H1 (cell line): Measurements from ENCODE around the gene FARS2. TPM values are rescaled to one million over a fixed set of nuclear protein-coding genes. Genes with fewer than 3 reads are reported as not detected.

Experiments
- CHD1 ChIP-seq: IDR thresholded peaks from 2 replicates; pipeline ENCODE4 v1.6.1; 2012; ENCODE audit warnings: low read depth, low read length, improper control_type of control experiment
- MAFK ChIP-seq: IDR thresholded peaks from 2 replicates; pipeline ENCODE4 v1.6.1; 2012; ENCODE audit warnings: low read depth, mild to moderate bottlenecking, improper control_type of control experiment, low read length
- RNF2 ChIP-seq: fragments of 200-900, 300-1000 bp; sonication (generic); IDR thresholded peaks from 2 replicates; pipeline ENCODE4 v1.7.1; 2016; ENCODE audit warnings: borderline replicate concordance, low read depth, mild to moderate bottlenecking, antibody characterized with exemption, low read length; ENCODE audit not compliant: poor library complexity, severe bottlenecking; ENCODE audit errors: missing control alignments
- polyA plus RNA-seq, 7 experiments: library from polyadenylated mRNA; depleted of rRNA in 3 of 7; stranded (reverse) in 5 of 7; unstranded in 2 of 7; fragments of >200 nt in 5 of 7; fragments of 200-250 nt in 2 of 7; gene quantifications; 1 replicate in 5 of 7; 2 replicates in 1 of 7; 4 replicates in 1 of 7; pipeline versions ENCODE4 v1.2.1 to v1.2.3, GENCODE V29; 2011 to 2013; ENCODE audit warnings: missing spikeins in 2 of 7, mixed read lengths in 2 of 7
- total RNA-seq: library from RNA; stranded (reverse); fragmentation: NEBNext Ultra II Directional; extraction: Animal tissue kit (Norgen Biotek cat#: 25700); gene quantifications from 2 replicates; pipeline ENCODE4 v1.2.1, GENCODE V29; 2021

FARS2 gene
- total and polyA plus RNA-seq, 2 of the 8 experiments (the other 6 are each of a cell fraction or from before 2014, with no cell fraction given): 11.7 to 14.4 TPM

DNA sequence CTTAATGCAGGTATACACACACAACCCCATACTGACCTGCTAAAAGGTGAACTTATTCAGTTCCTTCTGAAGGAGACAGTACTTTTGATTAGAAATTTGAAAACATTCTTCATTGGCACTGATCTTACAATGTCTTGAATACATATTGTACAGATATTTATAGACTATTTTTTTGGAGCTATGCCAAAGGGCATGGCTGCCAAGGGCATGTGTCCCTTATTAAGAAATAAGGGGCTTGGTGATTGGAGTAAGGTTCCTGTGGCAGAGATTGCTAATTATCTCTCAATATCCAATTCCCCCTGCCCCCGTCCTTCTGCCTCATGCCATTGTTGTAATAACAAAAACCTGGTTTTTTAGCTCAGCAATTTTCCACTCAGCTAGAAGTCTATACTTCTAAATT, 355.9 kb downstream of the FARS2 start (continued):
- no peak for TF ChIP-seq CHD1
- no peak for TF ChIP-seq RNF2
- no peak for TF ChIP-seq MAFK
